Progenitor cell of endocrine pancreas (in vitro differentiated cells): Measurements from ENCODE around the gene NLRP7. TPM values are rescaled to one million over a fixed set of nuclear protein-coding genes. Genes with fewer than 3 reads are reported as not detected.
"Not testable (repeated sequence)": the region's sequence is repeated elsewhere in the genome, so short reads cannot be mapped to it uniquely, and the experiment has no call there.

Source experiments
- DNase-seq: peaks from one replicate; pipeline ENCODE4 v3.0.0; 2021; ENCODE audit warnings: low spot score; ENCODE audit not compliant: unreplicated experiment
- H3K27ac Mint-ChIP-seq: 2 replicates; pipeline ENCODE4 v1.8.0; 2021; ENCODE audit warnings: mild to moderate bottlenecking, moderate library complexity, mixed read lengths
- H3K27me3 Mint-ChIP-seq: 2 replicates; pipeline ENCODE4 v1.8.0; 2021; ENCODE audit warnings: mixed read lengths
- H3K36me3 Mint-ChIP-seq: 2 replicates; pipeline ENCODE4 v1.8.0; 2022; ENCODE audit warnings: mixed read lengths; ENCODE audit not compliant: insufficient read depth
- H3K4me1 Mint-ChIP-seq: 2 replicates; pipeline ENCODE4 v1.8.0; 2021; ENCODE audit warnings: low read depth, mixed read lengths
- H3K4me3 Mint-ChIP-seq: 2 replicates; pipeline ENCODE4 v1.8.0; 2021; ENCODE audit warnings: low read depth, mild to moderate bottlenecking, moderate library complexity, mixed read lengths
- H3K9me3 Mint-ChIP-seq: 2 replicates; pipeline ENCODE4 v1.8.0; 2021; ENCODE audit warnings: low read depth, mixed read lengths
- CTCF ChIP-seq: fragments of 200-600 bp; sonication (generic); IDR thresholded peaks from one replicate; pipeline ENCODE4 v1.5.0; 2021; ENCODE audit warnings: antibody characterized with exemption, mild to moderate bottlenecking; ENCODE audit not compliant: unreplicated experiment
- long read RNA-seq: library from polyadenylated mRNA; unstranded; transcript quantifications from one replicate; pipeline ENCODE4 v2.0.0, GENCODE V29; 2020
- total RNA-seq: library from RNA; stranded (reverse); gene quantifications from 2 replicates; pipeline ENCODE4 v1.2.1, GENCODE V29; 2021

Gene NLRP7
- total RNA-seq: not detected in 2 replicates
- long read RNA-seq: 0 reads

GRCh38 chr19:54947381-54947780 is at the start of gene NLRP7:
Gene NLRP7 (minus strand): TSS chr19:54947530.
- no peak for DNase-seq
- Mint-ChIP-seq H3K27ac (no peak within 1 kb of the TSS), H3K36me3 (no peaks in the 10 kb centered on the region), H3K9me3 (no peaks in the 10 kb centered on the region), H3K27me3 (peaks cover 8% of the 10 kb centered on the region), H3K4me3 (no peak within 1 kb of the TSS), H3K4me1 (no peaks in the 10 kb centered on the region)
- no peak for TF ChIP-seq CTCF

- no peak overlapping the region for H3K27ac Mint-ChIP-seq
- no peaks in the 10 kb centered on the region for H3K4me1 Mint-ChIP-seq
- TF ChIP-seq CTCF: no peak
- H3K36me3 Mint-ChIP-seq: peaks cover 11% of the 10 kb centered on the region
- H3K9me3 Mint-ChIP-seq: no peaks in the 10 kb centered on the region
- H3K4me3 Mint-ChIP-seq: no peak overlapping the region
- no peak for DNase-seq
- H3K27me3 Mint-ChIP-seq: no peaks in the 10 kb centered on the region
Measured at GRCh38 chr19:54995561-54995960, 48.2 kb upstream of the NLRP7 start.

GRCh38 chr19:54989531-54989930 is 42.2 kb upstream of the NLRP7 start:
- H3K9me3 Mint-ChIP-seq, DNase-seq, H3K27ac Mint-ChIP-seq, H3K4me1 Mint-ChIP-seq, H3K4me3 Mint-ChIP-seq, H3K27me3 Mint-ChIP-seq: not testable (repeated sequence)
- peaks cover 14% of the 10 kb centered on the region for H3K36me3 Mint-ChIP-seq

GRCh38 chr19:54982562-54982961 is 35.2 kb upstream of the NLRP7 start:
- H3K36me3 Mint-ChIP-seq, H3K4me1 Mint-ChIP-seq, H3K9me3 Mint-ChIP-seq, H3K27ac Mint-ChIP-seq, H3K4me3 Mint-ChIP-seq, DNase-seq, H3K27me3 Mint-ChIP-seq: not testable (repeated sequence)

GRCh38 chr19:54973229-54974090 is 26.1 kb upstream of the NLRP7 start:
- H3K9me3 Mint-ChIP-seq, H3K36me3 Mint-ChIP-seq, DNase-seq, H3K4me3 Mint-ChIP-seq, H3K27ac Mint-ChIP-seq, H3K27me3 Mint-ChIP-seq, H3K4me1 Mint-ChIP-seq: not testable (repeated sequence)

- not testable (repeated sequence) for H3K36me3 Mint-ChIP-seq, H3K9me3 Mint-ChIP-seq, H3K27me3 Mint-ChIP-seq, H3K4me1 Mint-ChIP-seq, H3K27ac Mint-ChIP-seq, H3K4me3 Mint-ChIP-seq, DNase-seq
Measured at GRCh38 chr19:54971446-54971845, 24.1 kb upstream of the NLRP7 start.

GRCh38 chr19:54969647-54970046 is 22.3 kb upstream of the NLRP7 start:
- no peaks in the 10 kb centered on the region for H3K9me3 Mint-ChIP-seq
- H3K36me3 Mint-ChIP-seq: peaks cover 6% of the 10 kb centered on the region
- no peak overlapping the region for H3K4me3 Mint-ChIP-seq
- TF ChIP-seq CTCF: no peak
- DNase-seq: no peak
- H3K27me3 Mint-ChIP-seq: no peaks in the 10 kb centered on the region
- peaks cover 2% of the 10 kb centered on the region for H3K4me1 Mint-ChIP-seq
- no peak overlapping the region for H3K27ac Mint-ChIP-seq
